EH (cell line): ENCODE results near the gene ADAMTS13.
A peak's percentile ranks its signal among the peaks of the same experiment; 100 is the strongest.
"Not testable (repeated sequence)": the region's sequence is repeated elsewhere in the genome, so short reads cannot be mapped to it uniquely, and the experiment has no call there.

ENCODE experiments used
- DNase-seq: peaks from one replicate; pipeline ENCODE4 v3.0.0-alpha.2; 2015; ENCODE audit warnings: low read depth

ADAMTS13 gene

DNA sequence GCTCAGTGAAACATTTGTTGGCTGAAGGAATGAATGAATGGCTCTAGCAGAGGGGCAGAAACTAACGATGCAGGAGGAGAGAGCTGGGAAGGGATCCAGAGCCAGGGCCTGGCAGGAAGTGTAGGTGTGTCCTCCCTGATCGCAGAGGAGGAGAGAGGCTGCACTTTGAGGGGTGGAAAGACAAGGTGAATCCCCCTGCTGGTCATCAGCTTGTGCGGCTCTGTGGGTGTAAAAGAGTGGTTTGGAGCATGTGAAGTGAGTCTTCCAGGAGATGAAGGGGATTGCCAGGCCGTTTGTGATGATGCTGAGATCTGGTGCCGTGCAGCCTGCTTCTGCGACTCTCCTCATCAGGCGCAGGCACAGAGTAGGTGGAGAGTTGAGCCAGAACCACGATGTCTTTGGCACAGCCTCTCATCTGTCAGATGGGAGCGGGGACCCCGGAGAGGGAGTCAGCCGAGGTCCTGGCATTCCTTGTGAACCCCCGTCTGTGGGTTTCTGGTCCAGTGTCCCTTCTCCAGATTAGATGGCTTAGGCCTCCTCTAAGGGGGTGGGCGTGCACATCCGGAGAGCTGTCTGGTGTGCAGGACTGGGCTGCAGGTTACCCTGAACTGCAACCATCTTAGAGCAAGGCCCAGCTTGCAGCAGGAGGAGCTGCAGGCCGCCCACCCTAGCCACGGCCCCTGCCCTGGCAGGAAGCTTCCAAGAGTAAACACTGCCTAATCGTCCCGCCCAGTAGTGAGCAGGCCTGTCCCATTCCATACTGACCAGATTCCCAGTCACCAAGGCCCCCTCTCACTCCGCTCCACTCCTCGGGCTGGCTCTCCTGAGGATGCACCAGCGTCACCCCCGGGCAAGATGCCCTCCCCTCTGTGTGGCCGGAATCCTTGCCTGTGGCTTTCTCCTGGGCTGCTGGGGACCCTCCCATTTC lies at the start of gene ADAMTS13:
Gene ADAMTS13 (plus strand): TSS at position 753 of the 928 bp plus-strand sequence. CDS start 77 bp downstream, at position 830.
- no peak for DNase-seq

DNA sequence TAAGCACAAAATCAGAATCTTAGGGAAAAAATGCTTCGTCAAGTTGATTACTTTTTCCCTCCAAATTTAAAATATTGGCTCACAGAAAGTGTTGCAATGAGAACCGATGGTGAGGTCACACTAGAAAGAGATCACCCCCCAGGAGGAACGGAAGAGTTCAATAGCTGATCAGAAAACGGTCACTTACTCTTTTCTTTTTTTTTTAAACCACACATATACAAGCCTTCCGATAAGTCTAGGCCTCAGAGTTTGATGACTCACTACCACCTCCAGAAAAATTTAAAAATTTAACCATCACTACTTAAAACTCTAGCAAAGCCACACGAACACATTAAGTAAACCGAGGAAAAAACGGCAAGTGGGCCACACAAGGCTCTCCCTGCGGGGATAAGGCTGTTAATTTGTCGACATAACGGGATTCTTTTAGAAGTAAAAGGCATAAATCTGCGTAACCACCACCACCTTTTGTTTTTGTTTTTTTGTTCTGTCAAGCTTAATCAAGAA lies 47.5 kb upstream of the ADAMTS13 start:
- peak; percentile 71 for DNase-seq

DNA sequence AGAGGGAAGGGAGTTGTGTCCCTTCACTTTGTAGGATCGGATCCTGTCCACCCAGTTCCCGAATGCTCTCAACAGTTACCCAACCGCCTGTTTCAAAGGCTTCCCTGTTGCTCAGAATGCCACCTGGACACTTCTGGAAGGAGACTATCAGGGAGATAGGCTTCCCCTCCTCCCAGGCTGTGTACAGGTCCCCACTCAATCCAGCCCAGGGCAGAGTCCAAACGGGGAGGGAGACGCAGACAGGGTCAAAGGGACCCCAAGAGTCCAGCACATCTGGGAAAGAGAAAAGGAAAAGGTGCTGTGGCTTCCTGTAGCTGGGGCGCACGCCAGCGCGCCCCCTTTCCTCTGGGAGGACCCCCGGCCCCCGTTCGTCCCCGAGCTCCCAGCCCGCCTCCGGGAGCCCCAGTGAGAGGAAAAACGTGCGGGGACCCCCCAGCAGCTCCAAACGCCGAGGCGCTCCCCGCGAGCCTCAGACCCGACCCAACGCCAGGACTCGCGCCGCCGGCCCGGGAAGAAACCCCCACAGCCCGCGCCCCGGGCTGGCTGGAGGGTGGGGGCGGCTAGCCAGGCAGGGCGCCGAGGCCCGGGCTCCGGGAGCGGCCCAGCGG lies 46.9 kb upstream of the ADAMTS13 start:
- peak; percentile 54 for DNase-seq

DNA sequence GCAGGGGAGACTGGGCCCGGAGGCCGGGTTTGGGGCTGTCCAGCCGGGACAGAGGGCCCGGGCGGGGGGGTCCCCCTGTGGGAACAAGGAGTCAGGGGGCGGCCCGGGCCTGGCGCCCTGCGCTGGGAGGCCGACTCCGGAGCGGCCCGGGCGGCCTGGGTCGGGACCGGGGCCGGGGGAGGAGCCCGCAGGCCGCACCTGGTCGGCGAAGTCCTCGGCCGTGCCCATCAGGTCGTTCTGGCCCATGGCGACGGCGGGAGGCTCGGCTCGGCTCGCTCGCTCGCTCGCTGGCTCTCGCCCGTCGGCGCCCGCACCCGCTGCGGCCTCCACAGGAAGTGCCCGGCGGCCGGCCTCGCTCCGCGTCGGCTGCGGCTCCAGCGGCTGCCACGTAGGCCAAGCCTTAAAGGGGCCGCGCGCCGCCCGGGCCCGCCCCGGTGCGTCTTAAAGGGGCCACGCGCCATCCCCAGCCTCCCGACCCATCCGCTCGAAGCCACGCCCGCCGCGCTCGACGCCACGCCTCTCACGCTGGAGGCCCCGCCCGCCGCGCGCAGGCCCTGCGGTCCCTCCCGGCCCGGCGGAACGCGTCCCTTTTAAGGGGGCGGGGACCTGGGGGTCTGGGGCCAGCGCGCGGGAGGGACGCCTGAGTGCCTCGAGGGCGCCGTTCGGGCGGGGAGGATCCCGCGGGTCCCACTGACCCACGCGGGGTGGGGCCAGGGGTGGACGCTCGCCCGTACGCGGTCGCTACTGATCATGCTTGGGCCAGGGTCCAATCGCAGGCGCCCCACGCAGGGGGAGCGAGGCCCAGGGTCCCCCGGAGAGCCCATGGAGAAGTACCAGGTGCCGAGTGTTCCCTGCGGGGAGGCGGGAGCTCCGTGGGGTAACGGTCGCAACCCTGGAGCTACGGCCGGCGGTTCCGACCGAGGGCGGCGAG lies 46.2 kb upstream of the ADAMTS13 start, which contains the start of the genes STKLD1 and SURF4:
Gene STKLD1 (plus strand): TSS at position 643 of the 931 bp plus-strand sequence. CDS start 108 bp downstream, at position 751.
Gene SURF4 (minus strand): TSS at position 337 of the 931 bp plus-strand sequence. CDS start 91 bp downstream, at position 246.
- DNase-seq, result peak; percentile 96

DNA sequence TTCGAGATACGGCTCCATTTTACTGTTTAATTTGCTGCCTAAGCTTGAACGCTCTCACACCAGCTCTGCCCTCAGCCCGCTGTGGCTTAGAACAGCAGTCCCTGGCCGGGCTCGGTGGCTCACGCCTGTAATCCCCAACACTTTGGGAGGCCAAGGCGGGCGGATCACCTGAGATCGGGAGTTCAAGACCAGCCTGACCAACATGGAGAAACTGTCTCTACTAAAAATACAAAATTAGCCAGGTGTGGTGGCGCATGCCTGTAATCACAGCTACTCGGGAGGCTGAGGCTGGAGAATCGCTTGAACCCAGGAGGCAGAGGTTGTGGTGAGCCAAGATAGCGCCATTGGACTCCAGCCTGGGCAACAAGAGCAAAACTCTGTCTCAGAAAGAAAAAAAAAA lies 44.9 kb upstream of the ADAMTS13 start:
- not testable (repeated sequence) for DNase-seq

DNA sequence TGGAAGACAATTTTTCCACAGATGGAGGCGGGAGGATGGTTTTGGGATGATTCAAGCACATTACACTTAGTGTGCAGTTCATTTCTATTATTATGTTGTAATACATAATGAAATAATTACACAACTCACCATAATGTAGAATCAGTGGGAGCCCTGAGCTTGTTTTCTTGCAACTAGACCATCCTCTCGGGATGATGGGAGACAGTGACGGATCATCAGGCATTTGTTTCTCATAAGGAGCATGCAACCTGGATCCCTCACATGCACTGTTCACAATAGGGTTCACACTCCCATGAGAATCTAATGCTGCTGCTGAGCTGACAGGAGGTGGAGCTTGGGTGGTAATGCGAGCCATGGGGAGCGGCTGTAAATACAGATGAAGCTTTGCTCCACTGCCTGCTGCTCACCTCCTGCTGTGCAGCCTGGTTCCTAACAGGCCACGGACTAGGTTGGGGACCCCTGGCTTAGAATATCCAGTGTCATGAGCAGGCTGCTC lies 44.4 kb upstream of the ADAMTS13 start:
- DNase-seq, result peak; percentile 69

DNA sequence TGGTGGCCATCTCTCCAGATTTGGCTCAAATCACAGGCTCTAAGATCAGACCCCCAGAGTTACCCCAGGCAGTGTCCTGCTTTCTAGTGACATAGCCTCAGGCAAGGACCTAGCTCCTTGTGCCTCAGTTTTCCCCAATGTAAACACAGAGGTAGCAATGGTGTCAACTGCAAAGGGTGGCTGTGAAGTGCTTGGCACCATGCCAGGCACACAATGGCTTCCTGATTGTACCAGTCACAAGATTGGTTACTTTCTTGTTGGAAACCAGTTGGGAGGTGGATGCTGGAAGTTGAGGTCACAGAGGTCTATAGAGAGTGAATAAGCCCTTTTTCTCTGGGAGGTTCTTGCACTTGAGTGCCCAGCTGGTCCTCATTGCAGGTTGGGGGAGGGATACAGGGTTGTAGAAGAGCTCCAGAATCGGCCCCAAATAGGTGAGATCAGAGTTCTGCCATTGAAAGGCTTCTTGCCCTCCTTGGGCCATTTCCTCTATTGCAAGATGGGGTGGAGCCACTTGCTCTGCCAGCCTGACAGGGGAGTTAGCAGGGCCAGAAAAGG lies 43.7 kb upstream of the ADAMTS13 start:
- DNase-seq, result no peak

DNA sequence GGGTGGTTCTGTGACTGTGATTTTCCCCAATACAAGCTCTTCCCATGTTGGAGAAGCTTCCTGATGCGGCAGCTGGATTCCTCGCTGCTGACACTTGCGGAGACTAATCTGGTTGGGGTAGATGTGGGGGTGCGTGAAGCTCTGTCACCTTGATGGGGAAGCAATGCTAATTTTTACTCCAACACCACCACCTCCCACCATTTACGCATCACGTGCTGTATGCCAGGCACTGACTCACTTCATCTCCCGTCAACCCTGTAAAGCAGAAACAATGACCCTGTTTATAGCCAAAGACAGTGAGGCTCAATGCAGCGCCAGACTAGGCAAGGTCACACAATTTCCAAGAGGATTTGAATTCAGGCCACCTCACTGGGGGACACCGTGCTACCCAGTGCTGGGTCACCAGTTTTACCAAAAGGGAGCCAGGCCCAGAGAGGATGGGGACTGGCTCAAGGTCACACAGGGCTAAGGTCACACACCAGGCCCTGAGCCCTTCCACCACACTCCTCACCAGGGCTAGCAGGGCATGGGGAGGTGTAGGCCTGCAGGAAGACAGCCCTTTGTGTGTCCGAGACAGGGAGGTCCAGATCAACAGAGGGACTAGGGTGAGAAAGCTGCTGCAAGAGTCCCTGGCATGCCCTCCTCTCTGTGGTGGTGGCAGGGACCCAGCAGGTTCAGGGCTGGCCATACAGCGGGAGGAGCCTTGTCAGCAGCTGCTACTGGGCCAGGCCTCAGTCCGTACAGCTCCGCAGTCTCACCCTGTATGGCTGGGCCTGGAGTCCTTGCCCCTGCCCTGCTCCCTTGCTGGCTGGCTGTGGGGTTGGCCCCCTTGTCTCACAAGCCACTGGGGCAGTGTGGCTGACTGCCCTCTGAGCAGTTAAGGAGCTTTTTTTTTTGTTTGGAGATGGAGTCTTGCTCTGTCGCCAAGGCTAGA lies 42.7 kb upstream of the ADAMTS13 start:
- no peak for DNase-seq

DNA sequence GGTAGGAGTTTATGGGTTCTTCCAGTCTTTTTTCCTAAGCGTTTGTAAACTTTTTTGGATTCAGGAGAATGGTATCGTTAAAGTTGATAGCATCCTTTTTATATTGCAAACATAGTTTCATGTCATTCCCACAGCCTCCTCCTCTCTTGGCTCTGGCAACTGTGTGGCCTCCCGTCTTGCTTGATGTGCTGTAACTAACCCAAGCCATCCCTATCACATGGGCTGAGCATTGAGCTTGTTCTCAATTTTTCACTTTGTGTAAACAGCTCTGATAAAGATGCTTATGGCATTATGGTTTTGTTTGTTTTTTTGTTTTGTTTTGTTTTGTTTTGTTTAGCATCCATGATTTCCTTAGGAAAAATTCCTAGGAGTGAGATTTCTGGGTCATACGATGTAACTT lies 41.4 kb upstream of the ADAMTS13 start:
- no peak for DNase-seq

DNA sequence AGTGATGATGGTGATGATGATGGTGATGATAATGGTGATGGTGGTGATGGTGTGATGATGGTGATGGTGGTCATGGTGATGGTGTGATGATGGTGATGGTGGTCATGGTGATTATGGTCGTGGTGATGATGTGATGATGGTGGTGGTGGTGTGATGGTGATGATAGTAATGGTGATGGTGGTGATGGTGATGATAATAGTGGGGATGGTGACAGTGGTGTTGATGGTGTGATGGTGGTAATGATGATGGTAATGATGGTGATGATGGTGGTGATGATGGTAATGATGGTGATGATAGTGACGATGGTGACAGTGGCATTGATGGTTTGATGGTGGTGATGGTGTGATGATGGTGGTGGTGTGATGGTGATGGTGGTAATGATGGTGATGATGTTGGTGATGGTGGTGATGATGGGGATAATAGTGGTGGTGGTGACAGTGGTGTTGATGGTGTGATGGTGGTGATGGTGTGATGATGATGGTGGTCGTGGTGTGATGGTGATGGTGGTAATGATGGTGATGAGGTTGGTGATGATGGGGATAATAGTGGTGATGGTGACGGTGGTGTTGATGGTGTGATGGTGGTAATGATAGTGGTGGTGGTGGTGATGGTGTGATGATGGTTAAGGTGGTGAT lies 39.5 kb upstream of the ADAMTS13 start:
- no peak for DNase-seq

DNA sequence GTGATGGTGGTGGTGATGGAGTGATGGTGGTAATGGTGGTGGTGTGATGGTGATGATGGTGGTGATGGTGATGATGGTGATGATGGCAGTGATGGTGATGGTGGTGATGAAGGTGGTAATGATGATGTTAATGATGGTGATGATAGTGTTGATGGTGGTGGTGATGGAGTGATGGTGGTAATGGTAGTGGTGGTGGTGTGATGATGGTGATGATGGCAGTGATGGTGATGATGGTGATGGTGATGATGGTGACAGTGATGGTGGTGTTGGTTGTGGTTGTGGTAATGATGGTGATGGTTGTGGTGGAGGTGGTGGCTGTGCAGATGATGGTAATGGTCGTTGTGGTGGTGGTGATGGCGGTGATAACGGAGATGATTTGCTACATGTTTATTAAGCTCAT lies 38.7 kb upstream of the ADAMTS13 start:
- no peak for DNase-seq

DNA sequence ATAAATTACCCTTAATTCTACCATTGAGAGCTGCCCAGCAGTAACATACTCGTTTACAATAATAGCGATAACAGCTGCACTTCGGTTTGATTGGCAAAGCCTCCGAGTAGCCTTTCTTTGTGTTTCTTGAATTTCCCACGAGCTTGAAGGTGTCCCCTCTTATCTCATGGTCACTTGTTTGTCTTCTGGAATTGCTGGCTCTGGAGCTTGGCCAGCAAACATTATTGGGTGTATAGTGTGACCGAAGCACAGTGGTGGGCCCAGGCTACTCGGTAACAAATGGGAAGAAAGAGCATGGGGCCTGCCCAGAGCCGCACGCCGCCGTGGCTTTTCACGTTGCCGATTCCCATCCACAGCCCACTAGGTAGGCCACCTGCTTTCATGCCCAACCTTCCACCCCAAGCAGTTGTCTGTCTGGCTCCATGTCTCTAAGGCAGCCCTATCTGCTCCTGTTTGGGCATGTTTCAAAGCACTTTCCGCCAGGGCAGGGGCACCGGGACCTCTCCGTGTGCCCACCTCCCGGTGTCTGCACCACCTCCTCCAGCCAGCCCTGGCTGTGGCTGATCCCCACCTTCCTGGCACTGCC lies 37.3 kb upstream of the ADAMTS13 start:
- no peak for DNase-seq

DNA sequence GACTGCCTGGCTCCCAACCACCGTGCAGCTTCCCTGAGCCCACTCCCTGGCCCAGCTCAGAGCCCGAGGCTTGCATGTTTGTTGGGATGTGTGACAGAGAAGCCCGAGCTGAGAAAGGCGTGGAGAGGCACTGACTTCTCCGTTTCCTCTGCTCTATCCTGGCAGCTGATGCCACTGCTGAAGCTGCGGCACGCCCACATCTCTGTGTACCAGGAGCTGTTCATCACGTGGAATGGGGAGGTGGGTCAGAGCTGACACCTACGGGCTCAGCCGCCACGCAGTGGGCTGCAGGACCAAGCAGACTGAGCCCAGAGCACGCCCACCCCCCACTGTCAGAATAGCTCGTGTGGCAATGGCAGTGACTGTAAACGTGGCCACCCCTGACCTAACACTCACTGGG lies 36.7 kb upstream of the ADAMTS13 start:
- DNase-seq, result no peak

DNA sequence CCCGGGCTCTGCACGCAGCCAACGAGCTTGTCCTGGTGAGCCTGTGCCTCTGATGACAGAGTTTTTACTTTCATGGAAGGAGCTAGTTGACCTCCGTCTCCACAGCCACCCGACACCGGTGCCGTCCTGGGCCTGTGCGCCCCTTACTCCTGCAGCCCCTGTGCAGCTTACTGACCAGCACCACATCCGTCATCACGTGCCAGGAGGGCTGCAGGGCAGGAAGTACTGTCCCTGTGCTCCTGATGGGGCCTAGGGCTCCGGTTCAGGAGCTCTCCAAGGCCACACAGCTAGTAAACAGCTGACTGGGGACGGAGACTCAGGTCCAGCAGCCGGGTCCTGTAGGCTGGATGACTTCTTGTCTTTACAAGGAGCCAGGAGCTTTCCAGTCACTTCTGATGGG lies 35.8 kb upstream of the ADAMTS13 start:
- no peak for DNase-seq

DNA sequence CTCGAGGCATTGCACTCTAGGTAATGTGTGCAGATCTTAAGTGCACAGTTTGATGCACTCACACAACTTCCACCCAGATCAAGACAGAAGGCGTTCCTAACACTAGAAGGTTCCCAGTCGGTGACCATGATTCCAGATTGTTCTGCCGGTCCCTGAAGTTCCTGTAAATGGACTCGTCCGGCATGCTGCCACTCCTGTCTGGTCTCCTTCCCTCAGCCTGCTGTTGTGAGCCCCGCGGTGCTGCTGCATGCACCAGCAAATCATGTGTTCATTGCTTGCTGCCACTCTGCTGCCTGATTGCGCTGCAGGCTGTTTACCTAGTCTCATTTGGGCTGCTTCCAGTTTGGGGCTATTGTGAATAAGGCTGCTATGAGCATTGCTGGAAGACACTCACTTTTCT lies 34.5 kb upstream of the ADAMTS13 start:
- no peak for DNase-seq

DNA sequence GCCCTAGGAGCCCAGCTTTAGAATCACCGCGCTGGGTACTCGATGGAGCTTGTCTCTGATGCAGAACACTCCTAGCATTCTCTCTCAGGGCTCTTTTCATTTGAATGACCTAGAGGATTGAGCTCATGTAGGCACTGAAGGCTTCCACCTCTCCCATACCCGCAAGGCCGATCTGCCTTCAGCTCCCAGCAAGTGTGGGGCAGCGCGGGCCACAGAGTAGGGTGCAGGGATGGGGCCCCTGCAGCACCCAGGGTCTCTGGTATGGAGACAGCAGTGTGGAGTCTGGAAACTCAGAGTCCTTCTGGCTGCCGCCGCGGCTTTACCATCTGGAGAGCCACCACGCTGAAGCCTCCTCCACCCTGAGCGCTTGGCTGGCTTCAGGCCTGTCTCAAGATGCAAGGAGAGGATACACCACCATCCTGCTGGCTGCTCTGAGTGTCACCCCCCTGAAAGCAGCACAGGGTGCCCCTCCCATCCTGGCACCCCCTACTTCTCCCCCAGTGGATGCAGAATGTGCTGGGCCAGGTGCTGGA lies 33.1 kb upstream of the ADAMTS13 start:
- DNase-seq, result no peak

DNA sequence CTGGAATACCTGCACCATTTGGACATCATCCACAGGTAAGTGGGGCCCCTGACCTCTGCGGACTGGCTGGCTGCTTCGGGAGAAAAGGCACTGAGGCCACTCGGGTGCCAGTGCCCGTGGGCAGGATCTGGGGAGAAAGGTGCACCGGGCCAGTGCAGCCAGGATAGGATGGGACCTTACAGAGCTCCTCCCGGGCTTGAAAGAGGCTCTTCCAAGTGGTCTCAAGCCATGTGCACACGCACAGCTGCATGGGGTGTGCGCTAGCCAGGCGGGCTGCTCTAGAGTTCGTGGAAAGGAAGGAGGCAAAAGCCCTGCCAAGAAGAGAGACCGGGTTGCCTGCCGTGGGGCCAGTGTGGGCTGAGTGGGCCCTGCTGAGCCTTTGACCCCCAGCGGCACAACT lies 32.6 kb upstream of the ADAMTS13 start:
- no peak for DNase-seq

DNA sequence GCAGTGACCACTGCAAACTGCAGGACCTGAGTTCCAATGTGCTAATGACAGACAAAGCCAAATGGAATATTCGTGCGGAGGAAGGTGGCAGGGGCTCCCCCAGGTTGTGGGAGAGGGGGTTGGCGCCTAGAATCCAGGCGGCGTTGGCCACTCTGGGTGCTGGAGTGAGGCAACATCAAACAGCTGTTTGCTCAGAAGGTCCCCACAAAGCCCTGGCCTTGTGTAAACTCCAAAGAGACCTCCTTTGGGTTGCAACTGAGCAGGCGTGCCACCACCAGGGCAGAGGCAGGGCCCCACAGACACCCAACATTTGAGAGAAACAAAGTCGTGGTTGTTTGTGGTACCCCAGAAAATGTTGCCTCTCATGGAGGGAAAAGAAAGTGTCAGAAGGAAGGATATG lies 31.5 kb upstream of the ADAMTS13 start:
- no peak for DNase-seq

DNA sequence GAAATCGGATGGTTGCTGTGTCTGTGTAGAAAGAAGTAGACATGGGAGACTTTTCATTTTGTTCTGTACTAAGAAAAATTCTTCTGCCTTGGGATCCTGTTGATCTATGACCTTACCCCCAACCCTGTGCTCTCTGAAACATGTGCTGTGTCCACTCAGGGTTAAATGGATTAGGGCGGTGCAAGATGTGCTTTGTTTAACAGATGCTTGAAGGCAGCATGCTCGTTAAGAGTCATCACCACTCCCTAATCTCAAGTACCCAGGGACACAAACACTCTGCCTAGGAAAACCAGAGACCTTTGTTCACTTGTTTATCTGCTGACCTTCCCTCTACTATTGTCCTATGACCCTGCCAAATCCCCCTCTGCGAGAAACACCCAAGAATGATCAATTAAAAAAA lies 30.7 kb upstream of the ADAMTS13 start:
- not testable (repeated sequence) for DNase-seq
